ENCODE data around the gene MCF2L2.
"Not testable (repeated sequence)": the region's sequence is repeated elsewhere in the genome, so short reads cannot be mapped to it uniquely, and the experiment has no call there.

The MCF2L2 gene

DNA sequence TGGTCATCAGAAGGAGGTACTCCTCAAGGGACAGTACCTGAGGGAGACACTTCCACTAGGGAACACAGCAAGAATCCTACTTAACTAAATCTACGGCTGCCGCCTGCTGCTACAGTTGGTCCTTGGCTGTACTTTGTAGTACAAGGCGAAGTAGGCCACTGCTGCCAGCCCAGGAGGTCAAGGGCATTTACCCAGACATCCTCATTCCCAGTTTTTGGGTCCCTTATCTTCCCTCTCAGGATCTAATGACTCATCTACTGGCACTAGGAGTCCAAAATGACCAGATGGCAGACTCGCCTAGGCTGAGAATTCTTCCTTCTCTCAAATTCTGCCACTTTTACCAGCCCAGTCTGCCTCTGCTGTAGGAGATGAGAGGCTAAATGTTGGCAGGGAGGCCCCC, 238.8 kb downstream of the MCF2L2 start:
- DNase-seq = no peak

- peak; percentile 21 for DNase-seq
Measured at GRCh38 chr3:183188895-183189462, 239.4 kb downstream of the MCF2L2 start.

GRCh38 chr3:183185696-183186095, 242.7 kb downstream of the MCF2L2 start:
- no peak for DNase-seq

DNA sequence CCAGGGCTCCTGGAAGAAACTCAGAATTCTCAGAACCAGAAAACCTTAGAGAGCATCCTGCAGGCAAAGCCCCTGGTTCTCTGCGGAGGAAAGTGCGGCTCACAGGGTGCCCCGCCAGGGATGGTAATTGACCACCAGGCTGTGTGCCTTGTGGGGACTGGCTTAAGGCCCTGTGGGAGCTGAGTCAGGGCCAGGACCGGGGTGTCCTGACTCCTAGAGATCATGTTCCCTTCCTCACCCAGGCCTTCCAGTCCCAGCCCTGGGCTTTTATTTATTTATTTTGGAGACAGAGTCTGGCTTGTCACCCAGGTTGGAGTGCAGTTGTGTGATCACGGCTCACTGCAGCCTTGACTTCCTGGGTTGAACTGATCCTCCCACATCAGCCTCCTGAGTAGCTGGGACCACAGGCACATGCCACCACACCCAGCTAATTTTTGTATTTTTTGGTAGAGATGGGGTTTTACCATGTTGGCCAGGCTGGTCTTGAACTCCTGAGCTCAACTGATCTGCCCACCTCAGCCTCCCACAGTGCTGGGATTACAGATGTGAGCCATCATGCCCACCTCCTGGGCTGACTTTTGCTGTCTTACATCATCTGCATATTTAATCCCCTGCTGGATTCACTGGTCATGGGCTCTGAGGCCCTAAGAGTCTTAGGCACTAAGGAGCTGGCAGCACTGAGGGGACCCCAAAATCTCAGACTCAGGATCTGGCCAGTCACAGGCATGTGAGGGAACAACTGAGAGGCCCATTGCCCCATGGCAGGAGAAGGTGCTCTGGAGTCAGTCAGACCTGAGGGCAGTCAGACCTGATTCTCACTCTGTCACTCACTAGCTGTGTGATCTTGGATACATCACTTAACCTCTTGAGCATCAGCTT, 245.4 kb downstream of the MCF2L2 start:
- no peak for DNase-seq

DNA sequence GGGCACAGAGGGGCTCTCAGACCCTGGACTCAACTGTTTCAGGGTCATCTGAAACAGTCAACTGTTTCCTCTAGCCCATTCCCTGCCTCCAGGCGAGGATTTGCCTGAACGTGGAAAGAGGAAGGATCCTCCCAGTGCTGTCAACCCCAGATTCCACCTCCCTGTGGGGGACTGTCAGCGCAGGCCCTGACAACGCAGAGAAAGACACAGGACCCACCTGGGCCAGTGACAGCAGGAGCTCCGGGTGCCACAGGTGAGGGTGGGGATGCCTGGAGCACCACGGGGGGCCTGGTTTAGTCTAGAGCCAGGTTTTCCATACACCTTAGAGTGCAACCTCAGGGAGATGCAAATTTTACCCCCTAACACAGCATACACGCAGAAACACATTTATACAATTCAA, 246.3 kb downstream of the MCF2L2 start:
- no peak for DNase-seq

DNA sequence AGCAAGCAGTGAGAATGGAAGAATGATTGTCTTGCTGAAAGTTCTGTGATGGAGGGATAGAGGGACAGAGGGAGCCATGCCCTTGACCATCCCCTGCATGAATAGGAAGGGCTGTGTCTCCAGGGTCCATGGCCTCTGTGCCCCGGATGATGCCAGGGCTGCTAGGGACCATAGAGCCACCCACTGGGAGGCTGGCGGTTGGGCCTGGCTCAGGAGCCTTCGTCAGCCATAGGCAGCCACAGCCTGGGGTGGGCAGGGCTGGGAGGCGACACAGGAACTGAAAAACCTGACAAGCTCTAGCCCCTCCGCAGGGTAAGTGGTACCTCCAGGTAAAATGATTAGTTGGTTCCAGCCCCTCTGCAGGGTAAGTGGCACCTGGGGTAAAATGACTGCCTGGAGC, 246.8 kb downstream of the MCF2L2 start:
- DNase-seq = no peak

GRCh38 chr3:183180784-183181295, 247.6 kb downstream of the MCF2L2 start:
- no peak for DNase-seq

- DNase-seq = no peak
Measured at GRCh38 chr3:183180110-183180783, 248.2 kb downstream of the MCF2L2 start.

DNA sequence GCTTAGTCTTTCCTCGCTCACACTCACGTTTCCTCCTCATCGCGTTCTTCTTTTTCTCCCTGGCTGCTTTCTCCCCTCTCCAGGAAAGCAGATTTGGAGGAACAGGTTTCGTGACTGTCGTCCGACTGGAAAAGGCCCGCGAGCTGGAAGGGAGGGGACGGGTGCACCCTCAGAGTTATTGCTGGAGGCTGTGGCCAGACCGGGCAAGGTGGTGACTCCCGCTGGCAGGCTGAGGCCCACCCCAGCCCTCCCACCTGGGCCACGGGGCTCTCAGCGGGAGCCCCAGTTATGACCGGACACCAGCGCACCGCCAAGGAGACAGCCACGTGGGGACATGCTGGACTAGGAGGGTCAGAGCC, 248.9 kb downstream of the MCF2L2 start:
- DNase-seq = not testable (repeated sequence)

GRCh38 chr3:183178833-183179549, 249.4 kb downstream of the MCF2L2 start:
- DNase-seq = peak; percentile 15

GRCh38 chr3:183178512-183178832, 249.9 kb downstream of the MCF2L2 start:
- DNase-seq = no peak

DNA sequence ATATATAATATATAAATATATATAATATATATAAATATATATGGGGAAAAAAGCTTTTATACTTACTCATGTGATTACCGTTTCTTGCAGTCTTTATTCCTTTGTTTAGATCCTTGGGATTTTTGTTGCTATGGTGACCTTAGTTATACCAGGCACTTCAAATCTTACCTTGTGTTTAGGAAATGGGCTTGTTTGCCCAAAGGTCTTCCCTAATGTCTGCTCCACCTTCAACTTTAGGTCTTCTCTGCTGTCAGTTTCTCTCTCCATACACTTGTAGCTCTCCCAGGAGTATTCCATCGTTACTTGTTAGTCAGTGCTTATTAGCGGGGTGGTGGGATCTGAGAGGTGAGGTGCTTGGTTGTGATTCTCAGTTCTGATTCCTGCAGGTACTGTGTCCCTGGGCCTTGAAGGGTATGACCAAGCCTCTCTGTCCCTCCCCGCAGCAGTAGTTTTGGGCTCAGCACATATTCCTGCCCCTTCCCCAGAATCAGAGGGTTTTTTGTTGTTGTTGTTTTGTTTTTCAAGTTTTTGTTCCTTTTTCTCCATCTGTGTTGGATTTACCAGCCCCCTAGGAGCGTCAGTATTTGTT, 256.3 kb downstream of the MCF2L2 start:
- no peak for DNase-seq

- not testable (repeated sequence) for DNase-seq
Measured at GRCh38 chr3:183167975-183168374, 260.4 kb downstream of the MCF2L2 start.

GRCh38 chr3:183163563-183163962, 264.9 kb downstream of the MCF2L2 start:
- no peak for DNase-seq

GRCh38 chr3:183161552-183162336, 266.7 kb downstream of the MCF2L2 start:
- peak; percentile 23 for DNase-seq

- no peak for DNase-seq
Measured at GRCh38 chr3:183160616-183161015, 267.8 kb downstream of the MCF2L2 start.

DNA sequence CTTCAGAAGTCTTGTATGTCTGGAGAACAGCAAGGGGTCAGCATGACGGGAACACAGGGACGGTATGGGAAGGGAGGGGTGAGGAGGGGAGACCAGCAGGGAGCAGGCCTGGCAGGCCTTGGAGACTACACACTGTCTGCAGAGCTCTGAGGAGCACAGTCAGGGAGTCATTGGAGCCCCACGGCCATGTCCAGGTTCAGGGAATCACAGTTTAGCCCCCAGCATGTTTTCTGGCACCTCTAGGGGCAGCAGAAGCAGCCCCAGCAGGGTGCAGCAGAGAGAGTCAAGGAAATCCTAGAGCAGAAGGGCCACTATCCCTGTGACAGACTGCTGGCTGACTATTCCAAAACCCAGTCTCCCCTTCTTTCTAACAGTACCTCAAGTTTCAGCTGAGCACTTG, 269.1 kb downstream of the MCF2L2 start:
- DNase-seq = peak; percentile 6

DNA sequence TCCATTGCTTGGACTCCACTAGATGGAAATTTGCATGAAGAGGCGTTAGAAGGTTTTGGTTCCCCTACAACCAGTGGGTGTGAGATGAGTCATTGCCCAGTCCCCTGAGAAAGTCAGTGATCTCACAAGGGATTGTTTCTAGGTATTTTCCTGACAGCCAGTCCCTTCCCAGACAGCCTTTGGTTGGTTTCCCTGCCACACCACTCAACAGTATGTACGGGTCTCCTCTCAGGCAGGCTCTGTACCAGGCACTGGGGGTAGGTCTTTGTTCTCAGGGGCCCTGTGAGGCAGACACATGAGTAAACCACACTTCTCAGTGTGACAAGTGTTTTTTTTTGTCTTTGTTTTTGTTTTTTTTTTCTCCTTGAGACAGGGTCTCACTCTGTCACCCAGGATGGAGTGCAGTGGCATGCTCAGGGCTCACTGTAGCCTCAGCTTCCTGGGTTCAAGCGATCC, 269.8 kb downstream of the MCF2L2 start:
- no peak for DNase-seq

DNA sequence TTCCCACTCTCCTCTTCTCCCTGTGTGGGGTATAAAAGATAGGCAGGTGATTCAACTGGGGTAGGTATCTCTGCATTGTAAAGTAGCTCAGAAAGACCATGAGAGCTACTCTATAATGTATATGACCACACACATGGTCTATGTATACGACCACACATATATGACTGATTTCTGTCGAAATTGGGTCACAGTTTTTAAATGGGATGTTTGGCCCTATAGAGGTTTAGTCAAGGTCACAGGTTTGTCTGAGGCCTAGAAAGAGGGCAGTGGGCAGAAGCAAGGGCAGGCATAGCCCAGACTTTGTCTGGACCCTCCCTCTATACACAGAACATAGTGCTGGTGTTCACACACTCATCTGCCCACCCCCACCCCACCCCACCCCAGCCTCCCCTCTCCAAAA, 270.3 kb downstream of the MCF2L2 start:
- no peak for DNase-seq

GRCh38 chr3:183156266-183156665, 272.2 kb downstream of the MCF2L2 start:
- no peak for DNase-seq

- no peak for DNase-seq
Measured at GRCh38 chr3:183155499-183155898, 272.9 kb downstream of the MCF2L2 start.

Measured in CD4-positive, alpha-beta T cell treated with Interleukin-12 subunit alpha and Interleukin-12 subunit beta, for 1 hour (primary cell).